GM08714 (cell line): ENCODE measurements around the gene SCAF4.
"Not testable (repeated sequence)": the region's sequence is repeated elsewhere in the genome, so short reads cannot be mapped to it uniquely, and the experiment has no call there.

Source experiments
- H3K4me3 ChIP-seq: fragments of 200-500 bp; sonication (Bioruptor generic); 2 replicates; pipeline ENCODE4 v1.5.1; 2014; ENCODE audit warnings: mild to moderate bottlenecking, low read length, inconsistent platforms
- ZNF274 ChIP-seq: IDR thresholded peaks from 2 replicates; pipeline ENCODE4 v1.6.1; 2012; ENCODE audit warnings: mild to moderate bottlenecking, low read depth, low read length

Gene SCAF4

DNA sequence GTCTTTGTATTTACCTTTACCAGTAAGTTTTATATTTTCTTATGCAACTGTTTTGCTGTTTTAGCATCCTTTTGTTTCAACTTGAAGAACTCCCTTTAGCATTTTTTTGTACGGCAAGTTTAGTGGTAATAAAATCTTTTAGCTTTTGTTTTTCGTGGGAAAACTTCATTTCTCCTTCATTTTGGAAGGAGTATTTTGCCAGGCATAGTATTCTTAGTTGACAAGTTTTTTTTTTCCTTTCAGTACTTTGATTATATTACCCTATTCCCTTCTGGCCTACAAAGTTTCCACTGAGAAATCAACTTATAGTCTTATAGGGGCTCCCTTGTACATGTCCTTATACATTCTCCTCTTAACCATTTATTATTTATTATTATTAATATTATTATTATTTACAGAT, 95.0 kb downstream of the SCAF4 start:
- no peak overlapping the region for H3K4me3 ChIP-seq
- no peak for TF ChIP-seq ZNF274

DNA sequence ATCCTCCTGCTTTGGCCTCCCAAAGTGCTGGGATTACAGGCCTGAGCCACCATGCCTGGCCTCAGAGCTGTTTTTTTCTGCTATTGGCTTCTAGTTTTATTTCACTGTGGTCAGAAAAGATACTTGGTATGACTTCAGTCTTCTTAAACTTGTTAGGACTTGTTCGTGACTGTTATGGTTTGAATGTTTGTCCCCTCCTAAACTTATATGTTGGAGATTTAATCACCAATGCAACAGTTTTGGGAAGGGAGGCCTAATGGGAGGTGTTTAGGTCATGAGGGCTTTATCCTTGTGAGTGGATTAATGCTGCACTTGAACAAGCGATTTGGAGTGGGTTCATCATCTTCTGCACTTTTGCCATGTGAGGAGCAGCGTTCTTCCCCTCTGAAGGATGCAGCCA, 96.9 kb downstream of the SCAF4 start:
- TF ChIP-seq ZNF274 = no peak

DNA sequence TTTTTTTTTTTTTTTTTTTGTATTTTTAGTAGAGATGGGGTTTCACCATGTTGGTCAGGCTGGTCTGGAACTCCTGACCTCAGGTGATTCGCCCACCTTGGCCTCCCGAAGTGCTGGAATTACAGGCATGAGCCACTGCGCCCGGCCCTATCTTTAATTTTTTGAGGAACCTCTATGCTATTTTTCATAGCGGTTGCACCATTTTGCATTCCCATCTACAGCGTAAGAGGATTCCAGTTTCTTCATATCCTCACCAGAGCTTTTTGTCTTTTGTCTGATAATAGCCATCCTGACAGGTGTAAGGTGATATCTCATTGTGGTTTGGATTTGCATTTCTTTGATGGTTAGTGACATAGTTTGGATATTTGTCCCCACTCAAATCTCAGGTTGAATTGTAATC, 100.0 kb downstream of the SCAF4 start:
- not testable (repeated sequence) for H3K4me3 ChIP-seq

More for the DNA sequence above, 96.9 kb downstream of the SCAF4 start:
- H3K4me3 ChIP-seq = peak overlapping the region; percentile 45

DNA sequence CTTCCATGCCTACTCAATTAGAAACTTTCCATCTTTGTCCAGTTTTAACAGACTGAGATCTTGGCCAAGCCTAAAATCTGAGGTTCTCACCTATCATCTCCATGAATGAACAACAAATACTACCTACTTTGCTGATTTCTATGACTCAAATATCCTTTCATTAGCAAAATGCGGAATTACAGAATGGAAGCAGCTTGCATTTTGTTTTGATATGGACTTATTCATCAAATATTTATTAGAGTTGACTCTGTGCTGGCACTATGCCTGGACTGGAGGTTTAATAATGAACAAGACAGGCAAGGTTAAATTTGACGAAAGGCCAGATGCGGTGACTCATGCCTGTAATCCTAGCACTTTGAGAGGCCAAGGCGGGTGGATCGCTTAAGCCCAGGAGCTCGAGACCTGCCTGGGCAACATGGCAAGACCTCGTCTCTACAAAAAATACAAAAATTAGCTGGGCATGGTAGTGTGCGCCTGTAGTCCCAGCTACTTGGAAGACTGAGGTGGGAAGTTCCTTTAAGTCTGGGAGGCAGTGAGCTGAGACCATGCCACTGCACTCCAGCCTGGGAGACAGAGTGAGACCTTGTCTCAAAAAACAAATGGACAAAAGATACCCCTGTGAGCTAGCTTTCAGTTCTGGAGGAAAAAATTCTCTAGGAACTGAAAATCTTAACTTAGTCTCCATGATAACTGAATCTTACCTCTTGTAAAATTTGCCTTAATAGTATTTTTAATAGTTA, 101.8 kb downstream of the SCAF4 start:
- H3K4me3 ChIP-seq = no peak overlapping the region
- TF ChIP-seq ZNF274 = no peak

DNA sequence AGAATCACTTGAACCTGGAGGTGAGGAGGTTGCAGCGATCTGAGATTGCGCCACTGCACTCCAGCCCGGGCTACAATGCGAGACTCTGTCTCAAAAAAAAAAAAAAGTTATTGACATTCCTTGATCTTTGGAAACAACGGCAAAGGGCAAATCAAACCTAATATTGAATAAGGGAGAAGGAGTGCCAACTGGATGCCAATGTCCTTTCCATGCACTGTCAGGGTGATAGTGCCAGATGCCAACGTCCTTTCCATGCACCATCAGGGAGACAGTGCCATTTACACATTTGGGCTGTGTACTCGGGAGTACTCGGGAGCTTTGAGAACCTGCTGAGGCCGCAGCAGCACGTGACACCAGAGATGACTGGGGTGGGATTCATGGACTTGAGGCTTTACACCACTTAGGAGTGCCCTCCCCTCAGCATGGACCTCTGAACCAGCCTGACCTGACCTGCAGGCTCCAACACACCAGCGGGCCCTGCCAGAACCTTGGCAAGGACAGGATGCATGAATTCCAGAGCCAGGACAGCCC, 106.9 kb downstream of the SCAF4 start:
- no peak for TF ChIP-seq ZNF274
- no peak overlapping the region for H3K4me3 ChIP-seq

DNA sequence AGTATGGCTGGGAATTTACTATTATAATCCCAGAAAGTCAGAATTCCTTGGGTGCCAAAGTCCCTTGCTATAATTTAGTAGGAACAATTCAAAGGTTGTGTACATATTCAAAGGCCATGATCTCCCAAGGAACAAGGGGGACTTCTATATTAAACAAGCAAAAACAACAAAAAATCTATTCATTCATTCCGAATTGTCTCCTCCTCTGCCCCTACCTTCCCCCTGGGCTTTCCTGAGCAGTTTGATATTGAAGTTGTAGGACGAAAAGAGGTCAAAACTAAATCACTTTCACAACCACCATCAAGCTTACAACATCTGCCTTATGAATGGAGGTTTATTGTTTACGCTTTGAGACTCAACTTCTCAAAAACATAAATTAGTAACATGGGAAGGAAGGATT, 107.7 kb downstream of the SCAF4 start:
- no peak for TF ChIP-seq ZNF274
- H3K4me3 ChIP-seq = no peak overlapping the region

DNA sequence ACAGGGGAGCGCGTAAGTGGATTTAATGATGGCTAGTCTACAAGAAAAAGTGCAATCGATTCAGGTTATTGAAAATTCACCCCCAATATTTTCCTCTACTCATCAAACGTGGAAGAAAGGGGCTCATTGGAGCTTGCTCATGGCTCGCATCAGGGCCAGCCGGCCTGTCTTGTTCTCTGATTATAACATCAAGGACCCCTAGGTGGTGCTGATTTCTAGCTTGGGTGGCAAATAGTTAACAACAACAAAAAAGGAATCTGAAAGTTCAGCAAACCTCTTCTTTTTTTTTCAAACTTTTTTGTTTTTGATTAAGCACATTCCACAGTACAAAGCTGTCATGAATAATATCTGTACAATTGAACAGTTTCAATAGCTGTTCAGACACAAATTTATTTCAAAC, 108.3 kb downstream of the SCAF4 start:
- no peak overlapping the region for H3K4me3 ChIP-seq
- no peak for TF ChIP-seq ZNF274

DNA sequence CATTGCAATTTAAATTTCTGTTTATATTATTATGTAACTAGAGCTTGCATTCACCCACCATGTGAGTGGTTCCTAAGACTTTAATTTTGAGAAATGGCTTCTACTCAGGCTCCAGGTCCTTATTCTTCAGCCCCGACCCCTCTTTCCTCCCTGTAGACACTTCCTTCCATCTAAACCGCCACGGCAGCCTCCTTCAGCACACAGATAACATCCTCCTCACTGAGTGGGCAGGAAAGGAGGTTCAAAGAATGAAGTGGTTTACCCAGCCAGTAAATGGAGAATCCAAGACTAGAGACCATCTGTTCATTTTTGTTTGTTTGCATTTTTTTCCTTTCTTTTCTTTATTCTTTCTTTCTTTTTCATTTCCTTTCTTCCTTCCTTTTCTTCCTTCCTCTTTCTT, 109.5 kb downstream of the SCAF4 start:
- no peak overlapping the region for H3K4me3 ChIP-seq
- TF ChIP-seq ZNF274 = no peak
